Panc1 (cell line): Measurements from ENCODE around the gene ALX3.

Experiments used
- CTCF ChIP-seq: fragments of 450-650 bp; IDR thresholded peaks from 2 replicates; pipeline ENCODE4 v1.5.1; 2017; ENCODE audit warnings: mild to moderate bottlenecking
- POLR2AphosphoS5 ChIP-seq: IDR thresholded peaks from 2 replicates; pipeline ENCODE4 v1.6.1; 2012; ENCODE audit warnings: mild to moderate bottlenecking, low read depth, low read length, moderate library complexity
- SIN3A ChIP-seq: IDR thresholded peaks from 2 replicates; pipeline ENCODE4 v1.6.1; 2012; ENCODE audit warnings: low read depth, mild to moderate bottlenecking, low read length, moderate library complexity, borderline replicate concordance; ENCODE audit not compliant: insufficient read depth
- TCF7L2 ChIP-seq: IDR thresholded peaks from 2 replicates; pipeline ENCODE4 v1.6.1; 2011; ENCODE audit warnings: mild to moderate bottlenecking, low read depth, low read length, inconsistent platforms
- TF ChIP-seq, protein P1 (sequence below), 2 experiments: IDR thresholded peaks; 2 replicates each; pipeline ENCODE4 v1.6.1; 2011 to 2012; ENCODE audit warnings: low read depth in 2 of 2, control low read depth in 1 of 2, low read length in 1 of 2, mild to moderate bottlenecking in 1 of 2, moderate library complexity in 1 of 2; ENCODE audit not compliant: insufficient read depth in 1 of 2

DNA sequence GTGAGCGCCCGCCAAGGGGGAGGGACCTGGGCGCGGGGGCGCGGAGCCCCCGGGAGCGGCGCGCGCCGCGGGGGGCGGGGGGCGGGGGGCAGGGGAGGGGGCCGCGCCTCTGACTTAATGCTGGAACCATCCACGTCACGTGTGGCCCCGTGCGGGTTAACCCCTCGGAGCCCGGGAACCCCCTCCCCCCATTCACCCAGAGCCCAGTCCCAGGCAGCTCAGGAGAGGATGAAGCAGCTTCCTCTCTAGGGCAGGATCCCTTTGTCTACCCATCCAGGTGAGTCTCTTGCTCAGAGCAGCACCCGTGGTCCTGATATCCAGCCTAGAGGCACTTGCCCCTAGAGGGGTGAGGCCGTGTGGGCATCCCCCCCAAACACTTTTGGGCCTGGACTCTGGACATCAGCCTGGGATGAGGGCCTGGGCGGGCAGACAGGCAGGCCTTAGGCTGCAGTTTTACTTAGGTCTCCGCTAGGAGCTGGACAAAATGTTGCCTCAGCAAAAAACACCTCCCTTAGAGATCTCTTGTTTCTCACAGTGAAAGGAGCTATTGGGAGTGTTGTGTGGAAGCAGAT lies at the start of gene ALX3:
- TF ChIP-seq CTCF (no peak), POLR2AphosphoS5 (no peak), SIN3A (no peak), TCF7L2 (no peak)
- TF ChIP-seq, protein P1, sequence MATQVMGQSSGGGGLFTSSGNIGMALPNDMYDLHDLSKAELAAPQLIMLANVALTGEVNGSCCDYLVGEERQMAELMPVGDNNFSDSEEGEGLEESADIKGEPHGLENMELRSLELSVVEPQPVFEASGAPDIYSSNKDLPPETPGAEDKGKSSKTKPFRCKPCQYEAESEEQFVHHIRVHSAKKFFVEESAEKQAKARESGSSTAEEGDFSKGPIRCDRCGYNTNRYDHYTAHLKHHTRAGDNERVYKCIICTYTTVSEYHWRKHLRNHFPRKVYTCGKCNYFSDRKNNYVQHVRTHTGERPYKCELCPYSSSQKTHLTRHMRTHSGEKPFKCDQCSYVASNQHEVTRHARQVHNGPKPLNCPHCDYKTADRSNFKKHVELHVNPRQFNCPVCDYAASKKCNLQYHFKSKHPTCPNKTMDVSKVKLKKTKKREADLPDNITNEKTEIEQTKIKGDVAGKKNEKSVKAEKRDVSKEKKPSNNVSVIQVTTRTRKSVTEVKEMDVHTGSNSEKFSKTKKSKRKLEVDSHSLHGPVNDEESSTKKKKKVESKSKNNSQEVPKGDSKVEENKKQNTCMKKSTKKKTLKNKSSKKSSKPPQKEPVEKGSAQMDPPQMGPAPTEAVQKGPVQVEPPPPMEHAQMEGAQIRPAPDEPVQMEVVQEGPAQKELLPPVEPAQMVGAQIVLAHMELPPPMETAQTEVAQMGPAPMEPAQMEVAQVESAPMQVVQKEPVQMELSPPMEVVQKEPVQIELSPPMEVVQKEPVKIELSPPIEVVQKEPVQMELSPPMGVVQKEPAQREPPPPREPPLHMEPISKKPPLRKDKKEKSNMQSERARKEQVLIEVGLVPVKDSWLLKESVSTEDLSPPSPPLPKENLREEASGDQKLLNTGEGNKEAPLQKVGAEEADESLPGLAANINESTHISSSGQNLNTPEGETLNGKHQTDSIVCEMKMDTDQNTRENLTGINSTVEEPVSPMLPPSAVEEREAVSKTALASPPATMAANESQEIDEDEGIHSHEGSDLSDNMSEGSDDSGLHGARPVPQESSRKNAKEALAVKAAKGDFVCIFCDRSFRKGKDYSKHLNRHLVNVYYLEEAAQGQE (IDR thresholded peaks at IDR 0.05; ENCODE audit: insufficient read depth in 1 of 2, low read depth in 2 of 2, low read length in 1 of 2): no peak
